NCI-H187 treated with DMSO at 0.1 percent for 48 hours (cell line): Measurements from ENCODE around the gene TMEM26.

Source experiments
- DNase-seq: peaks from one replicate; lab custom pipeline; 2025; lab: John Stamatoyannopoulos, UW

TMEM26 gene

GRCh38 chr10:61452655-61453641 lies at the start of gene TMEM26:
Gene TMEM26 (minus strand): TSS chr10:61453381. CDS start chr10:61453081, 300 bp downstream.
- DNase-seq: no peak

GRCh38 chr10:61500460-61500859 lies 47.3 kb upstream of the TMEM26 start:
- DNase-seq: no peak

- no peak for DNase-seq
Observed at GRCh38 chr10:61492364-61492995, 39.3 kb upstream of the TMEM26 start.

- DNase-seq: no peak
Observed at GRCh38 chr10:61487506-61487905, 34.3 kb upstream of the TMEM26 start.

DNA sequence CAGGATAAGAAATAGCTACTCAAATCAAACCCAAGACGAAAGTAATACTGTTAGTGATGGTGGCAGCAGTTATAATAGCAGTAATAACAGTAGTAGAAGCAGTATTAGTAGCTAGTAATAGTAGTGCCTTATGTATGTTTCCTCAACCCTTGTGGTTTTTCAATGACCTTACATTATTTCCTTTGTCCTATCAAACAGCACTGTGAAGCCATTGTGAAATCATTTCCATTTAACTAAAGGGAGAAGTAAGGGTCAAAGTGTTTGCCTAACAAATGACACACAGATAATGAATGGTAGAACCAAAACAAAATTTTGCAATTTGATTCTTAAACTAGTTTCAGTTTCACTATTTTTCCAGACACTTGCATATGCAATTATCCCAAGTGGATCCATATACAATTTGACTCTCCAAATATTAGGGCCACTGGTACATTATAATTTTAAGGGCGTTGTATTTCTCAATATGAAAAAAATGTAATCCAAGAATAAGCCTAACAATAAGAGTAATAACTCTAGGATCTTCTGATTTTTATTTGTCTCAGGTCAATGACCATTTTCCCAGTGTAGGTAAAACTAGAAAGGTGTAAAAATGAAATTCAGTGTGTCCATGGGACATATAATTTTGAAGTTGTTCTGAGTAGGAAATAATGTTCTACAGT lies 33.7 kb upstream of the TMEM26 start:
- DNase-seq: no peak

- DNase-seq: no peak
Observed at GRCh38 chr10:61486251-61486650, 33.1 kb upstream of the TMEM26 start.

DNA sequence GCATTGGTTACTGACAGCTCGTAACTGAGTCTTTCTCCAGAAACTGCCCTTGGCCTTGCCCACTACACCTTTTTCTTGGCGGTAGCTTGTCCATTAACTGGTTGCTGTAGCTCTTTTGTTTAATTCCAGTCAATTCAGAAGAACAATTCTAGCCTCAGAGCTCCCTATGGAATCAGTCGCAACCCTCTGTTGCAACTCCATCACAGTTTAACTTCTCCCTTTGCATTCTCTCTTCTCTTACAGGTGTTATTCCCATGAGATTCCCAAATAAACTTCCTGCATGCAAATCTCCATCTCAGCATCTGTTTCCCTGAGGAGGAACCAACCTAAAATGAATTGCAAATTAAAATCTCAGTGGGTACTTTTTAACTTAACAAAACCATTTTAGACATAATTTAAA lies 28.4 kb upstream of the TMEM26 start:
- no peak for DNase-seq

DNA sequence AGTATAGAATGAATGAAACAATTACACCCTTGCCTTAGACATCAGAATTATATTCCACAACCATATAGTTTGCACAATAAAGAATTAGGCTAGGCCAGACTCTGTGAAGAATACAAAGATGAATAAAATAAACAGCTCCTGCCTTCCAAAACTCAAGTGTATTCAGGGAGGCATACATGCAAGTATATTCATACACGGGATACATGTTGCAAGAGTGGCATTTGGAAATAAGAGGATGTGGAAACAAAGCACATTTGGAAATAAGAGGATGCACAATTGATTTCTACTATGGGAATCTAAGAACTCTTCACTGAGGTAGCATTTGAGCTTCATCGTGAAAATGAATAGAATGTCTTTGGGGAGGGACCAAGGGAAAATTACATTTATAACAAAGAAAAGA lies 27.0 kb upstream of the TMEM26 start:
- DNase-seq: no peak

DNA sequence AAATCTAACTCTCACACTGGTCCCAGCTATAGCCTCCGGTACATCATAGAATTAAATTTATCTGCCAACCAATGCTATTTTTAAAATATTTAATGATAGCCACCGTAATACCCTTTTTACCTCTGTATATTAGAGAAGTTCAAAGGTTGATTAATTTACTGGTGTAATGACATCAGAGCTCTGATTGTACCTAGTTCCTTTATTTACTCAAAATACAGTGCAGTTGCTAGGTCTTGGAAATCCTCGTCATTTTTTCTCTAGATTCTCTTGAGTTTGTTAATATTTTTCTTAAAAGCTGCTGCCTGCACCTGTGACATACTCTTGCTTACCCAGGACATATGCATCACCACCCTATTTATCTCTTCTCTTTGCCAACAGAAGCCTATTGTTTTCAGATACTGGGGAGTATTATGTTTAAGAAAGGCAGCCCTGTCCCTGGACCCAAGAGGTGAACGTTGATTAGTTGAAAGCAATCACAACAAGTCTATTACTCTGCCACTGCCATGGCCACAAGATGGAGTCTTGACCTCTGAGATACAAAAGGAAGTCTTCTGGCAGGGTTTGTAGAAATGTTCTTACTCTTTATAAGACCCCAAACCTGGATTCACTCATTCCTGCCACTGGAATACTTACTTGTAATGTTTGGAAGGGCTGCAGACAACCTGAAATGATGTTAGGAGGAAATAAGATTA lies 25.6 kb upstream of the TMEM26 start:
- no peak for DNase-seq

DNA sequence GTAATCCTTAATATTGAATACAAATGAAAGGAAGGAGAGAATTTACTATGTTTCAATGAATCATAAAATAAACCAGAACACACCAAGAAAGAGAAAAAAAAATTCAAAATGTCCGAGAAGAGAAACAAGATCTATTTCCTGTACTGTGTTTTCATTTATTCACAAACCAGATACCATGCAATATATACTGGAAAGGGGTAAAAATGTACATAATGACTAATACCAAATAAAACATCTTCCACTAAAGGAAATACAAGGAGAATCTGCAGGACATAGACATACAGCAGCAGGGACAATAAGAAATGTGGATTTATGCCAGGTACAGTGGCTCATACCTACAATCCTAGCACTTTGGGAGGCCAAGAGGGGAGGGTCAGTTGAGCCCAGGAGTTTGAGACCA lies 24.3 kb upstream of the TMEM26 start:
- DNase-seq: no peak

DNA sequence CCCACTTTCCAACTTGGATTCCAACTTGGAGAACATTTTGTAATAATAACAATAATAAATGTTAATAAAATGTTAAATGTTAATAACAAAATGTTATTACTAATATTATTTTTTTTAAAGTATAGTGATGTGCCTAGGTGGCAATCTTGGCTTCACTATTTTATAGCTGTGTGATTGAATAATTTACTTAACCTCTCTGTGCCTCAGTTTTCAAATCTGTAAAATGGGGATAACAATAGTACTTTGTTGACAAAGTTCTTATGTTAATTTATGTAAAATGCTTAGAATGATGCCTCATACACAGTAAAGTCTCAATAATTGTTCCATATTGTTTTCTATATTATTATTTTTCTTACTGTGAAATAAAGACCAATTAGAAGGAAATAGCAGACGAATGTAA lies 23.3 kb upstream of the TMEM26 start:
- DNase-seq: no peak

- DNase-seq: no peak
Observed at GRCh38 chr10:61475449-61475873, 22.3 kb upstream of the TMEM26 start.

- no peak for DNase-seq
Observed at GRCh38 chr10:61472090-61472674, 19.0 kb upstream of the TMEM26 start.

DNA sequence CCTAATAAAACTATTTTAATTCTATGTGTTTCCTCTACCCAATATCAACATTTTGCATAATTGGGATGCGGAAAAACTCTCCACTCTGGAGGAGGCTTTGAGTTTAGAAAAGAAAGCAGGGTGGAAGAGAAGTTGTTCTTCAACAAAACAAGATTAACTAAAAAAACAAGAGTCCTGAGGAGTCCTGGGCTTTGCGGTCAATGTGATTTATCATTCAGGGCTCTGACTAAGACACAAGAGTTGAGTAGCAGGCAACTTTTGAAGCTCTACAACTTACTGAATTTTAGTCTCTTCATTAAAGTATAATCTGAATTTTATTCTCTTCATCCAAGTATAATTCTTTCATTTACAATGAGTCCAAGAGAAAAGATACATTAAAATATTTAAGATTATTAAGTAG lies 18.3 kb upstream of the TMEM26 start:
- DNase-seq: no peak

GRCh38 chr10:61470740-61471139 lies 17.6 kb upstream of the TMEM26 start:
- no peak for DNase-seq

DNA sequence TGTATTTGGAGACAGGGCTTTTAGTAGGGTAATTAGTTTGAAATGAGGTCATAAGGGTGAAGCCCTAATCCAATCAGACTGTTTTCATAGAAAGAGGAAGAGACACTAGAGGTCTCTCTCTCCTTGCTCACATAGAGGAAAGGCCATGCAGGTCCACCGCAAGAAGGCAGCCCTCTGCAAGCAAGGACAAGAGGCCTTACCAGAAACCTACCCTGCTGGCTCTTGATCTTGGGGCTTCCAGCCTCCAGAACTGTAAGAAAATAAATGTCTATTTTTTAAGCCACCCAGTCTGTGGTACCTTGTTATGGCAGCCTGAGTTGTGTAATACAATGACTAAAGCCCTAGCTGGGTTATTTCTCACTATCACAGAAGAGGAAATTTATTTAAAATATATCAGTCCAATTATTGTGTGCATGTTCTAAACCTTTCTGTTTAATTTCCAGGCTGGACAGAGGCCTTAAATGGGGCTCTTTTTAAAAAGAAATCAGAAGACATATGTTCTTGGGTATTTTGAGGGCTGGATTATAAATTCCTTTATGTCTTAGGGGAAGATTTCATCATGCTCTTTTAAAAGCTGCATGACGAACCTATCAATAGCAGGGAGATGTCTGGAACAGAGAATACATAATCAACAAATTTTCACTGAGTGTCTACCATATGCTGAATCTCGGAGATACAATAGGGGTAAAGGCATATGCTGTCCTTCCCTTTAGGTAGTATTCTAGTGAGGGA lies 12.9 kb upstream of the TMEM26 start:
- no peak for DNase-seq

- no peak for DNase-seq
Observed at GRCh38 chr10:61465171-61465496, 12.0 kb upstream of the TMEM26 start.

DNA sequence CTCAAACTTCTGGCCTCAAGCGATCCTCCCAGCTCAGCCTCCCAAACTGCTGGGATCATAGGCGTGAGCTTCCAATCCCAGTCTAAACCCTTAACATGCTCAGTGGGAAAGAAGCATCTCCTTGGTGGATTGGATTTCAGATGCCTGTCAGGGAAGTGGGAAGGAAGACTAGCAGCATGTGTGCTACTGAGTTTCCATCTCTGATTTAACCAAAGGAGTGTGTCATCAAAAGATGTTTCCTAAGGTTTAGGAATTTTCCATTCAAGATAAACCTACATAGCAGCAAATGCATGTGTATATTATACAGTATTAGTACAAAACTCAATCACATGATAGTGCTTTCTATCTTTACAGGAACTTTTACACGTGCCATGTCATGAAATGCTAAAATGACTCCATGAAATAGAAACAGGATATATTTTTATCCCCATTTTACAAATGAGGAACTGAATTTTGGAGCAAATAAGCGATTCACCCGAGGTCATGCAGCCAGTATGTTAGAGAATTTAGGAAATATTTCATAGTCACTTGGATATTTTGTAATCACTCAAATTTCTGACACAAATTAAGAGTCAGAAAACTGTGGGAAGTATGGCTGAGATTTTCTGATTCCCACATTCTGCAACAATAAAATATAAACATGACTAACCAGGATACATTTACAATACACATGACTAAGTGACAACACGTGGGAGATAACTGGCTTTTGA lies 11.4 kb upstream of the TMEM26 start:
- DNase-seq: no peak

DNA sequence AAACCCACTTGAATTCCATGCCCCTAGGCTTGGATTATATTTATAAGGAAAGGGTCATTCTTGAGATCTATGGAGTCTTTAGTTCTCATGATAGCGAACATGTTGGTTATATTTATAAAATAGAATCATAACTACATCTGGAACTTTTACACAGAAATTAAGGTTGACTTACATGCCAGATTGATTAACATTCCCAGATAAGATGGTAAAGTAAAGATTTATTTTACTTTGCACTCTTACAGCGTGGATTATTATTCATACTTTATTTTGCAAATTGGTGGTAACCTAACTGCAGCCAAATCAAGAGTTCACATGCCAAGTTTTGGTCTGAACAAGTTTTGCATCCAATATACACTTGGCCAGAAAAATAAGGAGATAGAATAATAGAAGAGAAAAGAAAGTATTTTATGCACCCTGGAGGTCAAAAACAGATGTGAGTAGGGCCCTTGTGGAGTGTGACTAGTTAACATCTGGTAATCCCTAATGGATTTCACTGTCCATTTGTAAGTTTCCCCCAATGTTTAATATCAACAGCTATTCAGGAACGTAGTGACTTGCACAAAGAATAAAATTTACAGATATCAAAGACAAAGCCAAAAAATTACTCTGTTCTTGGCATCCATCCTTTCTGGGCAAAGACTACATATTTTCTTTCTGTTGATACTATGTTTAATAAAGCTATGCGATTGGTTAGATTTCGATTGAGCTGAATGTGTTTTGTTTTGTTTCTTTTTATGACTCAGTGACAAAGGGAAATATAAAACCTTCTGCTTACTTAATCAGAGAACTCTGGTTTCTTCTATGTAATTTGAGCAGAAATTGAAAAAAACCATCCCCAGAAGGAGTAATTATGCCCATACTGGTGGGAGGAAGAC lies 10.1 kb upstream of the TMEM26 start:
- DNase-seq: no peak

DNA sequence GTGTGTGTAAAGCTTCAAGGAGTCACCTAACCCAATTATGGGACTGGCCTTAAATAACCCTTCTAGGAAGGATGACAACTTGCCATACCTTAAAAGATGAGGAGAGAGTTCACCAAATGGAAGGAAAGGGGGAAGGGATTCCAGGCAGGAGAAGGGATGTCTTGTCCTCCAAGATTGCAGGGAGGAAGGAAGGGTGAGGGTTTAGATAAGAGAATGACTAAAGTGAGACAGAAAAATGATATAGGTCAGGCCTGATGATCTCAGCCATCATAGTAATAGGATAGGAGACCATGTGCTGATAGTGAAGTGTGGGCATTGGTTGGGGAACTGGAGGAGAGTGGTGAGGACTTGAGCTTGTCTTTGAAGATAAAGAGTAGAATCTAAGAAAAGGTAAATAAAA lies 7.7 kb upstream of the TMEM26 start:
- DNase-seq: no peak
